GM18873 (cell line): ENCODE measurements around the gene ARL13B.
"Not testable (repeated sequence)": the region's sequence is repeated elsewhere in the genome, so short reads cannot be mapped to it uniquely, and the experiment has no call there.

ENCODE experiments used
- ATAC-seq: cut with Tn5 transposase; IDR thresholded peaks from one replicate; pipeline ENCODE4 v1.9.1; 2021; ENCODE audit warnings: mild to moderate bottlenecking, moderate library complexity, moderate number of reproducible peaks; ENCODE audit not compliant: unreplicated experiment, low FRiP score

Gene ARL13B

DNA sequence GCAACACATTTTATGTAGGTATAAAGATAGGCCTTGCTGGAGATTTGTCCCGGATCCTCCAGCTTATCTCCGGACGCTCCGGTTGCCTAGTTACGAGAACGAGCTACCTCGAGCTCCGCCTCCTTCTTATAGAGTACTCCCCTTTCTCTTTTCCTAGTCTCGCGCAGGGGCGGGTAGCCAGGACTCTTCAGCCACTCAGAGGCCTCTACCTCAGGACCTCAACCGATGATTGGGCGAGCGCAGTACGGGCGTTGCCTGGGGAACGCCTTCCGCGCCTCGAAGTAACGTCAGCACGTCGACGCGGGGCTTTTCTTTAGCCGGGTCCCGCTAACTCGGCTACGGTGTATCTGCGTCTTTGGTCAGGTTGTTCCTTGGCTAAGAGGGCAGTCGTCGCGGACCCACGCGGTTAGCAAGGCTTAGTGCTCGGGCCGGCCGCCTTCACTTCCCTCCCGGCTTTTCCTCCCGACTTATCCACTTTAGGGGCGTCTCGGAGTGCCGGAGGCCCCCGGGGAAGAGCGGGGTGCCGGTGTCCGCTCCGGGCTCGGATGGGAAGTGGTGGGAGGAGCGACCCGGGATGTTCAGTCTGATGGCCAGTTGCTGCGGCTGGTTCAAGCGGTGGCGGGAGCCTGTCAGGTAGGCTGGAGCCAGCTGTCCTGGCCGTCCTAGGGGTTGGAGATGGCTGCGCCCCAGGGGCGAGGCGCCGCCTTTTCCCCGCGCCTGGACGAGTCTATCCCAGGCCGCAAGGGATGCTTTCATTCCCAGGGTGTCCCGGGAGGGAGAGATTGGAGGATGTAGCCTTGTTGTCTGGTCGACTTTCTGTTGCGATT lies at the start of gene ARL13B:
Gene ARL13B (plus strand): TSS at position 306 of the 827 bp plus-strand sequence. CDS start 269 bp downstream, at position 575.
- peak; percentile 100 for ATAC-seq

GRCh38 chr3:93931597-93932229 lies 48.2 kb upstream of the ARL13B start:
- no peak for ATAC-seq

- ATAC-seq, result no peak
Measured at GRCh38 chr3:93934366-93935046, 45.4 kb upstream of the ARL13B start.

DNA sequence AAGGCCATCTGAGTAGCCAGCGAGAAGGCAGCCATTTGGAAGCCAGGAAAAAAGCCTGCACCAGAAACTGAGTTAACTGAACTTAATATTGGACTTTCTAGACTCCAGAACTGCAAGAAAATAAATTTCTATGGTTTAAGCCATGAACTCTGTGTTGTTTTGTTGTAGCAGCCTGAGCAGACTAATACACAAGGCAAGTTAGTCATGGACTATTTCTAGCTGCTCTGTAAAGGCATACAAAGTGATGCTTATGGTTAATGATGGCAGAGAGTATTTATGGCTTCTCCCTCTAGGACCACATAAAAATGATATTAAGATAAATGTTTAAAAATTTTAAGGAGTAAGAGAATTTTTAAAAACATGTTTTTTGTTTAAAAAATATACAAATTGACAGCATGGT lies 43.4 kb upstream of the ARL13B start:
- no peak for ATAC-seq

- not testable (repeated sequence) for ATAC-seq
Measured at GRCh38 chr3:93937485-93937884, 42.5 kb upstream of the ARL13B start.

- not testable (repeated sequence) for ATAC-seq
Measured at GRCh38 chr3:93949958-93950357, 30.0 kb upstream of the ARL13B start.

GRCh38 chr3:93961026-93961425 lies 18.9 kb upstream of the ARL13B start:
- ATAC-seq, result no peak

DNA sequence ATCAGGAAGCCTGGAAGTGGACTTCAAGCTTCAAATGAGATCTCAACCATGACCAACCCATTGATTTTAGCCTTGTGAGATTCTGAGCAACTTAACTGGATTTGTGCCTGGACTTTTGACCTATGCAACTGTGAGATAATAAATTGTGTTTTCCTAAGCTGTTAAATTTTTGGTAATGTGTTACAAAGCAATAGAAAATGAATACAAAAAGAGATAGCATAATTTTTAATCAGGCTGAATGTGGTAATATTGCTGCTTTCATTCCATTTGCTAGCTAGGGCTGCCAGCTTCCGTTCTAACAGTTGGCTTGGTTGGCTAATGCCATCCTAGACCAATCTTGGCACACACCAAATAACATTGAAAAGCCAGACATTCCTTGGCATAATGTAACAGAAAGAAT lies 18.5 kb upstream of the ARL13B start:
- ATAC-seq, result no peak

- ATAC-seq, result no peak
Measured at GRCh38 chr3:93962798-93963197, 17.2 kb upstream of the ARL13B start.

- ATAC-seq, result not testable (repeated sequence)
Measured at GRCh38 chr3:93965106-93965505, 14.8 kb upstream of the ARL13B start.

- ATAC-seq, result no peak
Measured at GRCh38 chr3:93969443-93969842, 10.5 kb upstream of the ARL13B start.

DNA sequence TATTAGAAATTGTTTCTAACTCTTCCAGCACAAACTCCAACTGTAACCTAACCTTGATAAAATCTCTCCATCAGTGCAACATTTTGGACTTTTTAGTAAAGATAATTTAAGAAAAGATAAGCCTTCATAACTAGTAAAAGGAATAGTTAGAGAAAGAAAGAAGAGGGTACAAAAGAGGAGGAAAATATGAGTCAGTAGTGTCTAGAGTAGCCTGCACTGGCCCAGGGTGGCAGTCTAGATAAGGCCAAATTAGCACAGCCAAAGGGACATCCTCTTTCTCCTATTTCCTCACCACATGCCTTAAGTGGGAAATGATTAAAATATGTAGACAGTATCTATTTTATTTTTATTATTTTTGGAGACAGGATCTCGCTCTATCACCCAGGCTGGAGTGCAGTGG lies 10.0 kb upstream of the ARL13B start:
- no peak for ATAC-seq

DNA sequence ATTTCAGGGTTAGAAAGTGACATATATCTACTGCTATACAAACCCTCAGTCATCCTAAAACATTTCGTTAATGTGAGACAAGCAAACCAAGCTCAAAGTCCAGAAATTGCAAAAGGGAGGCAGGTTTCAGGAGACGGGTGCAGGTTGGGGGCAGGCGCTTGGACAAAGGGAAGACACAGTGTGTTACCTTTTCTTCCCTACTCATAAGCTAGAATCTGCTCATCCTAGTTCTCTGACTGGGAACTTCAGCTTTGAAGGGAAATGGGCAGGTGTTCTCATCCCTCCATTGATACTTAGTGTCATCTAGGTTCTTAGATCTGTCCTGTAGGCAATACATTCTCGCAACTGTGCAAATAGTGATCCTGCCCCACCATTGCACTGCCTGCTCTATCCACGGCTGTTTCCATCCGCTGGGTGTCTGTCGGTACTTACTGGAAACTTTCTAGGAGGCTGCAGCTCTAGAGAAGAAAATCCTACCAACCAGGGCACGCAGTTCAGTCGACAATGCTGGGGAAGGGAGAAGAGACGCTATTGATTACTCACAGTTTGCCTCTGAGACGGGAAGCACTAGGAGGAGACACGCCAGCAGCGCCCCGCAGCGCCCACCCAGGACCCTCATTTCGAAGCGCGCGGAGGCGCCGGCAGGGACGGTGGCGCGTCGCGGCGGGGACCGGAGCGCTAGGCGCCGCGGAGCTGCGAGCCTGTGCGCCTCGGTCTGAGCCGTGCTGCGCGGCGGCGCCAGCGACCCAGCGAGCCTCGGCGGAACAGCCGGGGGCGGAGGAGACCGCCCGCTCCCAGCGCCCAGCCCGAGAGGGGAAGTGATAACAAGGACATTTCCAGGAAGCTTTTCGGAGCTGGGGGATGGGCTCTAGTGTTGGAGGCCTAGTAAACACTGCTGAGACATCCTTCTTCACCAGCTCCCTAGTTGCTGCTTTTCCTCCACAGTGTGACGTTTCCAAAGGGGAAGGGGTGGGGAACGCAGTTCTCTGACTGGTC lies 6.5 kb upstream of the ARL13B start, which contains the start of gene PROS1:
Gene PROS1 (minus strand): TSS at position 766 of the 996 bp plus-strand sequence. CDS start 147 bp downstream, at position 619.
- ATAC-seq, result peak; percentile 58

DNA sequence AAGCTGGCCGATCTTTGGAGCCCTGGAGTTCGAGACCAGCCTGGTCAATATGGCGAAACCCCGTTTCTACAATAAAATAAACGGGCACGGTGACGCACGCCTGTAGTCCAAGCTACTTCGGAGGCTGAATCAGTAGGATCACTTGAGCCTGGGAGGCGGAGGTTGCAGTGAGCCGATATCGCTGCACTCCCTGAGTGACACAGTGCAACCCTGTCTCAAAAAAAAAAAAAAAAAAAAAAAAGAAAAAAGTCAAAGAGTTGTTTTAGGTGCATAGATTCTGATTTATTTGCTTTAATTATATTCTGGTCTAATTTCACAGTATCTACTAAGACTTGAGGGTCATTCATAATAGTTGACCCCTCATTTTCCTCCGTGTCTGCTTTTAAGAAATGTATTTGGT lies 1.7 kb downstream of the ARL13B start:
- ATAC-seq, result no peak

- no peak for ATAC-seq
Measured at GRCh38 chr3:93983408-93983807, 3.5 kb downstream of the ARL13B start.

GRCh38 chr3:93984618-93985017 lies 4.7 kb downstream of the ARL13B start:
- ATAC-seq, result no peak

- no peak for ATAC-seq
Measured at GRCh38 chr3:93988283-93988682, 8.3 kb downstream of the ARL13B start.

DNA sequence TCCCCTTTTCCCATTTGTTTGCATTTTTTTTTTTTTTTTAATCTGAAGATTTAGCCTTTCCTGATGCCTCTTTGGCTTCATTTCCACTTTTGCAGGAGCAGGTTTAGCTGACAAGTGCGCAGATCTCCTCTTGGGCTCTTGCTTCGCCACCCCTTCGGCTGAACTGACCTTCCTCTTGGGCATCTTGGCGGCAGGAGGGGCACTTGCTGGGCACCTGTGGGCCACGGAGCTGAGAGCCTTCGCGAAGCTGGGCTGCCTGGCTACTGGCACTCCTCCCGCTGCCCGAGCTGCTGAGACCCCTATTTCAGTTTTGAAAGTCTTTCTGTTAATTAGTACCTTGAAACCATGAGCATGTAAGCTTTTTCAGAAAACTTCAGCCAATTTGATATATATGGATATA lies 8.8 kb downstream of the ARL13B start:
- ATAC-seq, result no peak

GRCh38 chr3:93989241-93989640 lies 9.3 kb downstream of the ARL13B start:
- no peak for ATAC-seq

GRCh38 chr3:93991631-93992030 lies 11.7 kb downstream of the ARL13B start:
- ATAC-seq, result no peak
